Neural cell (in vitro differentiated cells): Measurements from ENCODE around the gene OR52E4. TPM values are rescaled to one million over a fixed set of nuclear protein-coding genes. Genes with fewer than 3 reads are reported as not detected.

ENCODE experiments used
- H2AFZ ChIP-seq: fragments of 200-600, 300-800 bp; sonication (generic), shearing (Covaris generic); 2 replicates; pipeline ENCODE4 v1.6.0; 2014; ENCODE audit warnings: low read depth, mild to moderate bottlenecking, antibody characterized with exemption, low read length, moderate library complexity
- H3F3A ChIP-seq: fragments of 200-600 bp; shearing (Covaris generic); 2 replicates; pipeline ENCODE4 v1.6.1; 2016; ENCODE audit warnings: mild to moderate bottlenecking, moderate library complexity, mixed read lengths, antibody characterized with exemption, low read length; ENCODE audit not compliant: insufficient read depth, poor library complexity, severe bottlenecking
- H3K27ac ChIP-seq: fragments of 200-600, 300-800 bp; sonication (generic), shearing (Covaris generic); 2 replicates; pipeline ENCODE4 v1.5.1; 2014; ENCODE audit warnings: mild to moderate bottlenecking, low read length, moderate library complexity
- H3K27me3 ChIP-seq: fragments of 300-800, 200-600 bp; sonication (generic), shearing (Covaris generic); 2 replicates; pipeline ENCODE4 v1.6.0; 2014; ENCODE audit warnings: mild to moderate bottlenecking, low read depth, low read length, moderate library complexity; ENCODE audit not compliant: insufficient read depth
- H3K36me3 ChIP-seq: fragments of 300-800, 200-600 bp; sonication (generic), shearing (Covaris generic); 2 replicates; pipeline ENCODE4 v1.5.1; 2014; ENCODE audit warnings: mild to moderate bottlenecking, antibody characterized with exemption, low read length, moderate library complexity; ENCODE audit not compliant: insufficient read depth
- H3K4me2 ChIP-seq: fragments of 300-800, 200-600 bp; sonication (generic), shearing (Covaris generic); 2 replicates; pipeline ENCODE4 v1.6.0; 2014; ENCODE audit warnings: mild to moderate bottlenecking, low read length
- H3K4me3 ChIP-seq: fragments of 300-800, 200-600 bp; sonication (generic), shearing (Covaris generic); 2 replicates; pipeline ENCODE4 v1.5.1; 2014; ENCODE audit warnings: mild to moderate bottlenecking, low read length, moderate library complexity
- H3K79me2 ChIP-seq: fragments of 200-600 bp; shearing (Covaris generic); replicated peaks from 2 replicates; pipeline ENCODE4 v1.6.0; 2014; ENCODE audit warnings: mild to moderate bottlenecking, low read length, moderate library complexity; ENCODE audit not compliant: insufficient read depth
- H3K9ac ChIP-seq: fragments of 300-800, 200-600 bp; sonication (generic), shearing (Covaris generic); 2 replicates; pipeline ENCODE4 v1.6.1; 2016; ENCODE audit warnings: mild to moderate bottlenecking, low read length, mixed read lengths
- H3K9me2 ChIP-seq: fragments of 200-600 bp; shearing (Covaris generic); 2 replicates; pipeline ENCODE4 v1.6.1; 2016; ENCODE audit warnings: mild to moderate bottlenecking, low read length, mixed read lengths; ENCODE audit not compliant: insufficient read depth
- H3K9me3 ChIP-seq: fragments of 200-600, 300-800 bp; sonication (generic), shearing (Covaris generic); 2 replicates; pipeline ENCODE4 v1.6.1; 2016; ENCODE audit warnings: mild to moderate bottlenecking, mixed run types, low read length, moderate library complexity, mixed read lengths
- H4K20me1 ChIP-seq: fragments of 200-600 bp; shearing (Covaris generic); 2 replicates; pipeline ENCODE4 v1.6.1; 2016; ENCODE audit warnings: mild to moderate bottlenecking, mixed run types; ENCODE audit not compliant: insufficient read depth
- EP300 ChIP-seq: fragments of 450-650 bp; conservative IDR thresholded peaks from 2 replicates; pipeline ENCODE4 v1.6.1; 2014; ENCODE audit warnings: antibody characterized with exemption, mild to moderate bottlenecking, moderate library complexity; ENCODE audit not compliant: poor library complexity, severe bottlenecking
- EZH2 ChIP-seq: fragments of 200-600, 300-800 bp; shearing (Covaris generic), sonication (generic); IDR thresholded peaks from 2 replicates; pipeline ENCODE4 v1.6.1; 2014; ENCODE audit warnings: antibody characterized with exemption, low read length, borderline replicate concordance, mild to moderate bottlenecking; ENCODE audit not compliant: insufficient read depth, poor library complexity, severe bottlenecking
- MXI1 ChIP-seq: fragments of 450-650 bp; conservative IDR thresholded peaks from 2 replicates; pipeline ENCODE4 v1.6.1; 2014; ENCODE audit warnings: antibody characterized with exemption, mild to moderate bottlenecking; ENCODE audit not compliant: poor library complexity, severe bottlenecking
- POLR2AphosphoS5 ChIP-seq: IDR thresholded peaks from 2 replicates; pipeline ENCODE4 v1.6.1; 2012
- RAD21 ChIP-seq: fragments of 450-650 bp; conservative IDR thresholded peaks from 2 replicates; pipeline ENCODE4 v1.6.1; 2014; ENCODE audit warnings: antibody characterized with exemption, mild to moderate bottlenecking, moderate library complexity
- SMC3 ChIP-seq: fragments of 450-650 bp; conservative IDR thresholded peaks from 2 replicates; pipeline ENCODE4 v1.6.1; 2014; ENCODE audit warnings: antibody characterized with exemption, mild to moderate bottlenecking, moderate library complexity; ENCODE audit not compliant: poor library complexity
- TAF1 ChIP-seq: IDR thresholded peaks from 2 replicates; pipeline ENCODE4 v1.6.1; 2012; ENCODE audit warnings: low read depth
- polyA plus RNA-seq: library from polyadenylated mRNA; depleted of rRNA; stranded (reverse); fragments of >200 nt; gene quantifications from 2 replicates; pipeline ENCODE4 v1.2.3, GENCODE V29; 2014
- TF ChIP-seq, protein P1 (sequence below): IDR thresholded peaks from 2 replicates; pipeline ENCODE4 v1.6.1; 2012; ENCODE audit warnings: borderline replicate concordance
- TF ChIP-seq, protein P2 (sequence below): fragments of 450-650 bp; IDR thresholded peaks from 2 replicates; pipeline ENCODE4 v1.5.1; 2014; ENCODE audit warnings: antibody characterized with exemption, mild to moderate bottlenecking, moderate library complexity; ENCODE audit not compliant: poor library complexity, severe bottlenecking

The OR52E4 gene
- polyA plus RNA-seq, 1 donor from 2014 or later = not detected

DNA sequence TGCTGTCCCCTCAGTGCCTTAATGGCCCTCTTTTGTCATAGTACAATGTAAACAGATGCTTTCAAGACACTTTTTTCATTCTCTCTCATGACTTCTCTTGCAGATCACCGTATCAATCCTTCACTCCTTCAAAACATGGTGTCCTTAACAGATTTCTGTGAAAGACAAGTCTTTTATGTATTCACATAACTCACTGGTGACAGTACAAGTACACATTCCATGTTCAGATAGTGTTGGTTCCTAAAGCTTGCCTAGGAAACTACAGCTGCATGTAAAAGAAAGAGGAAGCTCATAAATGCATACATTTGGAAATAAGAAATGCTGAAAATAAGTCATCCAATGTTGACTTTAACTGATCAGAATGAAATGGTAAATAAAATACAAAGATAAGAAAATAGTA lies 33.7 kb upstream of the OR52E4 start:
- Histone ChIP-seq H3K27ac (no peak overlapping the region), H3K4me3 (no peak overlapping the region), H2AFZ (no peak overlapping the region), H3K79me2 (no peaks in the 10 kb centered on the region), H3F3A (no peaks in the 10 kb centered on the region), H3K27me3 (no peaks in the 10 kb centered on the region), H4K20me1 (no peaks in the 10 kb centered on the region), H3K36me3 (no peaks in the 10 kb centered on the region), H3K9me3 (no peaks in the 10 kb centered on the region), H3K9me2 (no peaks in the 10 kb centered on the region), H3K4me2 (no peak overlapping the region), H3K9ac (no peak overlapping the region)
- TF ChIP-seq TAF1 (no peak), EZH2 (no peak), RAD21 (no peak), POLR2AphosphoS5 (no peak), MXI1 (no peak), SMC3 (no peak), EP300 (no peak)
- TF ChIP-seq, protein P1, sequence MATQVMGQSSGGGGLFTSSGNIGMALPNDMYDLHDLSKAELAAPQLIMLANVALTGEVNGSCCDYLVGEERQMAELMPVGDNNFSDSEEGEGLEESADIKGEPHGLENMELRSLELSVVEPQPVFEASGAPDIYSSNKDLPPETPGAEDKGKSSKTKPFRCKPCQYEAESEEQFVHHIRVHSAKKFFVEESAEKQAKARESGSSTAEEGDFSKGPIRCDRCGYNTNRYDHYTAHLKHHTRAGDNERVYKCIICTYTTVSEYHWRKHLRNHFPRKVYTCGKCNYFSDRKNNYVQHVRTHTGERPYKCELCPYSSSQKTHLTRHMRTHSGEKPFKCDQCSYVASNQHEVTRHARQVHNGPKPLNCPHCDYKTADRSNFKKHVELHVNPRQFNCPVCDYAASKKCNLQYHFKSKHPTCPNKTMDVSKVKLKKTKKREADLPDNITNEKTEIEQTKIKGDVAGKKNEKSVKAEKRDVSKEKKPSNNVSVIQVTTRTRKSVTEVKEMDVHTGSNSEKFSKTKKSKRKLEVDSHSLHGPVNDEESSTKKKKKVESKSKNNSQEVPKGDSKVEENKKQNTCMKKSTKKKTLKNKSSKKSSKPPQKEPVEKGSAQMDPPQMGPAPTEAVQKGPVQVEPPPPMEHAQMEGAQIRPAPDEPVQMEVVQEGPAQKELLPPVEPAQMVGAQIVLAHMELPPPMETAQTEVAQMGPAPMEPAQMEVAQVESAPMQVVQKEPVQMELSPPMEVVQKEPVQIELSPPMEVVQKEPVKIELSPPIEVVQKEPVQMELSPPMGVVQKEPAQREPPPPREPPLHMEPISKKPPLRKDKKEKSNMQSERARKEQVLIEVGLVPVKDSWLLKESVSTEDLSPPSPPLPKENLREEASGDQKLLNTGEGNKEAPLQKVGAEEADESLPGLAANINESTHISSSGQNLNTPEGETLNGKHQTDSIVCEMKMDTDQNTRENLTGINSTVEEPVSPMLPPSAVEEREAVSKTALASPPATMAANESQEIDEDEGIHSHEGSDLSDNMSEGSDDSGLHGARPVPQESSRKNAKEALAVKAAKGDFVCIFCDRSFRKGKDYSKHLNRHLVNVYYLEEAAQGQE = no peak
- TF ChIP-seq, protein P2, sequence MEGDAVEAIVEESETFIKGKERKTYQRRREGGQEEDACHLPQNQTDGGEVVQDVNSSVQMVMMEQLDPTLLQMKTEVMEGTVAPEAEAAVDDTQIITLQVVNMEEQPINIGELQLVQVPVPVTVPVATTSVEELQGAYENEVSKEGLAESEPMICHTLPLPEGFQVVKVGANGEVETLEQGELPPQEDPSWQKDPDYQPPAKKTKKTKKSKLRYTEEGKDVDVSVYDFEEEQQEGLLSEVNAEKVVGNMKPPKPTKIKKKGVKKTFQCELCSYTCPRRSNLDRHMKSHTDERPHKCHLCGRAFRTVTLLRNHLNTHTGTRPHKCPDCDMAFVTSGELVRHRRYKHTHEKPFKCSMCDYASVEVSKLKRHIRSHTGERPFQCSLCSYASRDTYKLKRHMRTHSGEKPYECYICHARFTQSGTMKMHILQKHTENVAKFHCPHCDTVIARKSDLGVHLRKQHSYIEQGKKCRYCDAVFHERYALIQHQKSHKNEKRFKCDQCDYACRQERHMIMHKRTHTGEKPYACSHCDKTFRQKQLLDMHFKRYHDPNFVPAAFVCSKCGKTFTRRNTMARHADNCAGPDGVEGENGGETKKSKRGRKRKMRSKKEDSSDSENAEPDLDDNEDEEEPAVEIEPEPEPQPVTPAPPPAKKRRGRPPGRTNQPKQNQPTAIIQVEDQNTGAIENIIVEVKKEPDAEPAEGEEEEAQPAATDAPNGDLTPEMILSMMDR = no peak

DNA sequence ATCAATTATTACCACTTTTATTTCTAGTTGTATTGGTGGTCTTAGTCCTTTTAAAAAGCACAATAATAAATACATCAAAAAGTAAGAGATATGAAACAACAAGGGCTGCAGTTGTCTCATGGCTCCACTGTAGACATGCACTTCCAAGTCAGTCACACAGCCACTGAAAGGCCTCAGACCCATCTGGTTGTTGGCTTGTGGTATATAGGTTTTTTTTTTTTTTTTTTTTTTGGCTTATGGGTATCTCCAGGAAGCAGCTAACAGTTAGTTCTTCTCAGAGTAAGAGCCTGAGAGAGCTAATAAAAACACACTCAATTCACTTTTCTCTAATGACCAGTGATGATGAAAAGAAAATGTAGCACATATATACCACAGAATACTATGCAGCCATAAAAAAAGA lies 32.7 kb upstream of the OR52E4 start:
- Histone ChIP-seq H3K4me2 (no peak overlapping the region), H3K9me2 (no peaks in the 10 kb centered on the region), H3K36me3 (no peaks in the 10 kb centered on the region), H3F3A (no peaks in the 10 kb centered on the region), H3K79me2 (no peaks in the 10 kb centered on the region), H4K20me1 (no peaks in the 10 kb centered on the region), H3K4me3 (no peak overlapping the region), H2AFZ (no peak overlapping the region), H3K27ac (no peak overlapping the region), H3K9me3 (no peaks in the 10 kb centered on the region), H3K9ac (no peak overlapping the region), H3K27me3 (no peaks in the 10 kb centered on the region)
- TF ChIP-seq, protein P2 = no peak
- TF ChIP-seq POLR2AphosphoS5 (no peak), EP300 (no peak)
- TF ChIP-seq, protein P1 = no peak
